ENCODE results near the gene SLC22A23.
"Not testable (repeated sequence)": the region's sequence is repeated elsewhere in the genome, so short reads cannot be mapped to it uniquely, and the experiment has no call there.

SLC22A23 gene

DNA sequence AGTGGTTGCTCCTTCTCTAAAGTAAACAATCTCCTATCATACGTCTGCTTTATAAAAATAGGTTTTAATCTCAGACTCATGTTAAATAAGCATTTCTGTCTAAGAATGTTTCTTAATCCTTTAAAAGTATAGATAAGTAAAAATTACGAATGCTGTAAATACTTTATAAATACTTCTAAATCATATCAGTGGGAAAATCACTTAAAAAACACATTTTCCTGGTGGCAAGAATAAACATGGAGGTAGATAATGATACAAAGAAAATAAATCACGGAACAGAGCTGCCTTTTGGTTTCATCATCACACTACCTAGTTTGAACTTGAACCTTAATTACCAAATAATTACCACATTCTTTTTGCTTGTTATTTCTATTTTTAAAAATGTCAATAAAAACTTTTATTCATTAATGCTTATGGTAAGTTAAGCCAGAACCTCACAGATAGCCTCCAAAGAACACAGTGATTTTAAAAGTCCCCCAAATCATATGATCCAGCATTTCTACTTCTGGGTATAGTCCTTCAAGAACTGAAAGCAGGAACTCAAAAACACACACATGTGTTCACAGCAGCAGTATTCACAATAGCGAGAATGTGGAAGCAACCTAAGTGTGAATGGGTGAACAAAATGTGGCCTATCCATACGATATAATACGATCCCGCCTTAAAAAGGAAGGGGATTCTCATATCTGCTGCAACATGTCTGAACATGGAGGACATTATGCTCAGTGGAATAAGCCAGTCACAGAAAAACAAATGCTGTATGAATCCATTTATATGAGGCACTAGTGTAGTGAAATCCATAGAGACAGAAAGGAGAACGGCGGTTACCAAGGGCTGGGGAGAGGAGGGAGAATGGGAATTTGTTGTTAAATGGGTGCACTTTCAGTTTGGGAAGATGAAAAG, 72.4 kb downstream of the SLC22A23 start:
- ATAC-seq = no peak

DNA sequence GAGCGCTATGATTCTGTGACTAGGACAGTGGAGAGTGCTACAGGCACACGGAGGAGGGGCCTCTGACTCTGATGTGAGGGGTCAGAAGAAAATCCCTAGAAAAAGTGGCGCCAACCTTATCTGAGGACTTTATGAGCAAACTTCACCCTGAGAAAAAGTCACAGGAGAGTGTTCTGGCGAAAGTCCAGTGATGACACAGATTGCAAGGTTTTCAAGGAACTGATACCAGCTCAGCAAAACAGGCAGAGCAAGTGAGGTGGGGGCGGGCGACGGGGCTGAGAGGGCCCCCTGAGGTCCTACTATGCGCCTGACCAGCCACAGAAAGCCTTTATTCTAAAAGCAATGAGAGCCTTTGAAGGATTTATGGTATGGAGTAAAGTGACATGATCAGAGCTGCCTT, 73.3 kb downstream of the SLC22A23 start:
- no peak for ATAC-seq

DNA sequence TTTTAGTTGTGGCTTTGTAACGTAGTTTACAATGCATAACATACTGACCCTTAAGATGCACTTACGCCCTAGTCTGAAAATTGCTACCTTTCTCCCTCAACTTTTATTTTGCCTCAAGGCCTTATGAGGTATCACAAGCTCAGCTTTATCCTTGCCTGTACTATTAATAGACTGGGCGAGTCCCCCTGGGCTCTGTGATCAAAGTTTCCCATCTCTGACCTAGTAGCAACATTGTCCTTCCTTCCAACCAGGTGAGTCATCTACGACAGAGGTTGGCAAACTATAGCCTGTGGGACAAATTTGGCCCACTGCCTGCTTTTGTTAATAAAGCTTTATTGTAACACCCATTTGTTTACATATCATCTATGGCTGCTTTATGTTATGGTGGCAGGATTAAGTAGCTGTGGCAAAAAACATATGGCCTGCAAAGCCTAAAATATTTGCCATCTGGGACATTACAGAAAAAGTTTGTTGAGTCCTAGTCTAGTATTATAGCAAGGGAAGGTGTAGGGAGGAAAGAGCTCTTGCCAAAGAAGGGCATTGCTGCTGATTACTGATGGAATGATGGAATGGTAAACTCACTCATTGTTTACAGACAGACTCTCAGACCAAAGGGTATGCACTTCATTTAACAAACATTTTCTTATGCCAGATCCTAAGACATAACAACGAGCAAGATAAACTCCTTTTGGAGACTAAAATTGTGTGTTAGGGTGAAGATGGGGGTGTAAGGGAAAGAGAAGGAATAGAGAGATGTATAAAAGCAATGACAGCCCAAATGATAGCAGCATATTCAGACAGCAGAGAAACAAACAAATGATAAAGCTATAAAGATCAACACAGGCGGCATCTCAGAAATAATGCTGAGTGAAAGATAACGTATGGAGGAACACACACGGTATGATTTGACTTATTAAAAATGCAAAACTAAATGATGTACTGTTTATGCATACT, 74.2 kb downstream of the SLC22A23 start:
- no peak for ATAC-seq

DNA sequence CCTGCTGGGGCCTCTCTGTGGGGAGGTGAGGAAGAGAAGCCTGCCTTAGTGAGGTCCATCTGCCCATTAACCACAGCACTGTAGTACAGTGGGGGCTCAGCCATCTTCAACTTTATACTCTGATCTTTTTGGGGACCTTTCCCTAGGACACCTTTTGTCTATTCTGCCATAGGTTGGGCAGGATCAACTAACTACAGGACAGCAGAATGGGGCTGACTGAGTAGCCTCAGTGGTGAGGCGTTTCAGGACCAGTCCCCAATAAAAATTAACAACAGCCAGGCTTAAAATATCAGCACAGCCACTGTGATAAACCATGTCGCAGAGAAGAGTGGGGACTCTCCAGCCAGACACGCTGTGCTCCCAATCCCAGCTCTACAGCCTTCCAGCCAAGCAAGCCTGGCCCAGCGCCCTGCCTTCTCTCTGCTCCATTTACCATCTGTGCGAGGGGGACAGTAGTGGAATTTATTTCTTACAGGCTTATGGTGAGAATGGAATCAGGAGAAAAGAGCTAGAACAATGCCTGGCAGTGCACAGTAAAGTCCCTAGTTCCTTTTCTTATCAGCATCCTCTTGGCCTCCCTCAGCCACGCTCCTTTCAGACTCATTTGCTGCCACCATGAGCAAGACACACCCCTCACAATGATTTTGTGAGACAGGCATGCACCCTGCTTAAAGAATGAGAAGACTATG, 75.5 kb downstream of the SLC22A23 start:
- no peak for ATAC-seq

DNA sequence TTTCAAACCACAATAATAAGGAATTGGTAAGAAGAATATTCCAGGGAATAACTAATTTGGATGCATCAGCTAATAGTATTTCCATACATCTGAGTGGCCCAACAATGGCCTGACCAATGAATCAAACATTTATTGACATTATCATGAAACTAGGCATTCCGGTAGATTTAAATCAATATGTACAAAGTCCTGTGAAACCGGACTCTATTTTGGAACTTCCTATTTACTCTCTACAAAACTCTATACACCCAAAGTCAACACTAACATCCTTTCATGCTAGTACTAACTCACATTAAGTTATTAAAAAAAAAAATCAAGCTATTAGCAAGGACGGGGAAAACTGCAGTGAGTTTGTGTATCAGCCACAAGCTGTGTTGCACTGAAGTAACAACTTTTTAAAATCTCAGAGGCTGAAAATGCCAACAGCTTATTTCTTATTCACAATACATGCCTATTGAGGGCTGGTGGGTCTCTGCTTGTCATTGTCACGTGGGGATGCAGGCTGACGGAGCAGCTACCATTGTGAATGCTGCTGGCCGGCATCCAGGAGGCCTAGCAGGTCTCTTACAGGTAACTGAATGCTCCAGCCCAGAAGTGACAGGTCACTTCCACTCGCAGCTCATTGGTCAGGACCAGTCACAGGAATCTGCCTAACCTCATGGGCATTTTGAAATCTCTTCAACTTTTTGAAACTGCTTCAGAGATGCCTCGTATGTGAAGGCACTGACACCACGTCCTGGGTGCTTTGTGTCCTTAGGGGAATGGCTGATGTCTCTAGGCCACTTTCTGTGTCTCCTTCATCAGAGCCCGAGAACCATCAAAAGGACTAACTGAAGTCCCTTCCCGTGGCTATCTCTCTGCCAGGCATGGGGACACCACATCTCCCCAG, 76.3 kb downstream of the SLC22A23 start:
- ATAC-seq = no peak

- no peak for ATAC-seq
Observed at GRCh38 chr6:3379482-3380060, 77.3 kb downstream of the SLC22A23 start.

DNA sequence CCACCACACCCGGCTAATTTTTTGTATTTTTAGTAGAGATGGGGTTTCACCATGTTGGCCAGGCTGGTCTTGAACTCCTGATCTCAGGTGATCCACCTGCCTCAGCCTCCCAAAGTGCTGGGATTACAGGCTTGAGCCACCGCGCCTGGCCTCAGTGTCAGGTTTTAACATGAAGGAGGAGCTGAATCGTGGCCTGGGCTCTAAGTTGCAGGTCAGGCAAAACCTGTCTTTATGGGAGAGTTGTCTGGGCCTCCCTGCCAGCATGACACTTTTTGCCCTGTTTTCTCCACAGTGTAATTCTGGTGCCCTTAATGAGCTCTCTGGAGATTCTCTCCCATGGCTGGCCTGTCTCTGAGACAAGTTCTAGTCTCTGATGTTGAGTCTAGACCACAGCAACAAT, 78.0 kb downstream of the SLC22A23 start:
- not testable (repeated sequence) for ATAC-seq

DNA sequence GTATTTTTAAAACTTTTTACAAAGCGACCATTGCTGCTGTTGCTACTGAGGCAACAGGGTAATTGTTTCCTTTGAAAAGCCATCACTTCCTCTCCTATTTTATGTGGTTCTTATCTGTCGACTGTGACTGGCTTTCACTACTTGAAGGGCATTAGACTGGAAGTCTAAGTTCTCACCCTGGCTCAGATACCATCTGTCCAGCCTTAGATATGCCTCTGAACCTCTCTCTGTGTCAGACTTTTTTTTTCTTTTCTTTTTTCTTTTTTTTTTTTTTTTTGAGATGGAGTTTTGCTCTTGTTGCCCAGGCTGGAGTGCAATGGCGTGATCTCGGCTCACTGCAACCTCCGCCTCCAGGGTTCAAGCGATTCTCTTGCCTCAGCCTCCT, 78.5 kb downstream of the SLC22A23 start:
- peak; percentile 38 to 41 for ATAC-seq

DNA sequence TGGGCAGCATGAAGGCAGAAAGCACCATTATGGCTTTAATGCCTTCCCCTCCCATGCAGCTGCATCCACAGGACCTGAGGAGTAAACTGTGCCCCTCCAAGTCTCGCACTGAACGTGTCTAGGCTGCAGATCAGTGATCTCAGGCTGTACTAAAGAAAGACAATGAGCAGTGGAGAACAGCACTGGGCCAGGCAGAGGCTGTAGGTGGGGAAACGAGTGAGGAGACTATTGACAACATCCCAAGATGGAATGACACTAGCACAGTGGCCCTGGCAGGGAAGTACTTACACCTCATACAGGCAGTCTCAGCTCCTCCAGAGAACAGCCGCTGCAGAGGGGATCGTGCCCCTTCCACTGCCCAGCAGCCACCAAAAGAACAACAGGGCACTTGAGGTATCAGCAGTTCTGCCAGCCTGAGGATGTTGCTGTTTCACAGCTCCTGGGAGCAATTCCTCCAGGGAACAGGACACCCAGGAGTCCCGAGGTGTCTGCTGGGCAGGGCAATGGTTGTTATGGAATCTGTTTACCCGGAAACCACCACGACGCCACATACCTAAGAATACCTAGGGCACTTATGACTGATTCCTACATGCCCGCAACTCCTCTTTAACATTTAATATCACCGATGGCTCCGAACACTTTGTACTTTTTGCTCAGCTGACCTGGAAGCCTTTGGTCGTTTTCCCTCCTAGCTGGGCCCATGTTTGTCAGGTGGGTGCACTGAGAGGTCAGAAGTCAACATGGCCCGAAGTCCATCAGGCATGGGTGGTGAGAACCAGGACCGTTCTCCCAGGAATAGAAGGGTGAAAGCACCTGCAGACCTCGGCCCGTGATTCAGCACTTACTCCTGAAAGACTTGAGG, 79.1 kb downstream of the SLC22A23 start:
- peak in 1 of 2 donors; percentile 33 for ATAC-seq

DNA sequence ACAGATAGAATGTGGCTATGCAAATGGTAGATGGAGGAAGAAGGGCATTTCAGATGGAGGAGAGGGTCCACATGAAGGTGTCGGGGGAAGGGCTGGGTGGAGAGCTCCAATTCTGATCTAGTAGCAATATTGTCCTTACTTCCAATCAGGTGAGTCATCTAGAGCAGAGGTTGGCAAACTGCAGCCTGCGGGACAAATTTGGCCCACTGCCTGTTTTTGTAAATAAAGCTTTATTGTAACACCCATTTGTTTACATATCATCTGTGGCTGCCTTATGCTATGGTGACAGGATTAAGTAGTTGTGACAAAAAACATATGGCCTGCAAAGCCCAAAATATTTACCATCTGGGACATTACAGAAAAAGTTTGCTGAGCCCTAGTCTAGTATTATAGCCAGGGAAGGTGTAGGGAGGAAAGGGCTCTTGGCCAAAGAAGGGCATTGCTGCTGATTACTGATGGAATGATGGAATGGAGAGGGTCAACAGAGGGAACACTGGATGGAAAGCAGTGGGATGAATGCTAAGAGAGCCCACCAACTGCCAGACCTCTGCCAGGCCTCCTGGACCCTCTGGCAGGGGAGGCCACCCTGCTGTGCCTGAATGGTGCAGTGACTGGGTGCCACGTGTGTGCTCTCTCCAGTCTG, 79.8 kb downstream of the SLC22A23 start:
- no peak for ATAC-seq

- ATAC-seq = no peak
Observed at GRCh38 chr6:3376064-3376463, 80.8 kb downstream of the SLC22A23 start.

DNA sequence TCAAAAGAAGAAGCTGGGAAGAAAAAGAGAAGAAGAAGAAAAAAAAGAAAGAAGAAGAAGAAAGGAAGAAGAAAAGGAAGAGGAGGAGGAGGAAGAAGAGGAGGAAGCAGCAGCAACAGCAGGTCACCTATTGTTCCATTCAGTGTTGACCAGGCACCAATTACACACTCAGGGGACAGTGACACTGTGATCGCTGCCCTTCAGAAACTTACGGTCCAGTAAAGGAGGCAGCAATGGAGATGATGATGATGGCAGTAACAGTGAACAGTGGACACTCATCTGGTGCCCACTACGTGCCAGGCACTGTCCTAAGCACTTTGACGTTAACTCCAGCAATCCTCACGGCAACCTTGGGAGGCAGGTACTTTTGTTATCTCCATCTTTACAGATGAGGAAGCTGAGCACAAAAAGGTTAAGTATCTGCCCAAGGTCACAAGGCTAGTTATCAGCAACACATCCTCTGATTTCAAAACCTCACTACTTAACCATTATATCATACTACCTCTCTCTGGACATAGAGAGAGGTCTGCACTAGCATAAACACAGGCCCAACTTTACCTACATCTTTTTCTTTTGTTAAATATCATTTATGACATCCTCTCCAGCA, 83.2 kb downstream of the SLC22A23 start:
- no peak for ATAC-seq

GRCh38 chr6:3372912-3373554, 83.8 kb downstream of the SLC22A23 start:
- no peak for ATAC-seq

DNA sequence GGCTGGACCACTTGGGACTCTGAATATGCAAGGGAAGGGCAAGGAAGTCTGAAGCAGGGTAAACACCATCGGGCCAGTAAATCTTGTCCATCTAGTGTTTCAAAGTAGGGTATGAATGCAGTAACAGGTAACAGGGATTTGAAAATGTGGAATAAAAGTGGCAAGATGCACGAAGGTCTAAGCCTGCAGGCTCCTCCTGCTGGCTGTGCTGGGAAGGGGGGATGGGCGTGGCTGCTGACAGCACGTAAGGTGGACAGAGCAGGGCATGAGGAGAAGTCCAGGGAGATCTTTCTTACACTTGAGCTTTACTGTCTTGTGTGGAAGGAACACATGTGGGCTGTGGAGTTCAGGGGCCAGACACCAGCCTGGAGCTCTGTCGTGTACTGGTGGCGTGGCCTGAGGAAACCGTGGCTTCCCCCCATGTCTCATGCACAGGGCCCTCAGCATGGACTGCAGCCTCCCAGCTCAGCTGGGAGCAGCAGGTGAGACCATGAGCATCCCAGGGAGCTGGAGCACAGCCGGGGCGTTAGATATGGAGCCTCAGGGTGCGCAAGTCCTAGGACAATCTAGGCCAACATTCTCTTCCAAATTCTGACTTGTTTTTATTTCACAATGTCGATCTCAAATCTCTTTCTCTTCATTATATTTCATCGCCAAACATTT, 84.5 kb downstream of the SLC22A23 start:
- ATAC-seq = no peak

DNA sequence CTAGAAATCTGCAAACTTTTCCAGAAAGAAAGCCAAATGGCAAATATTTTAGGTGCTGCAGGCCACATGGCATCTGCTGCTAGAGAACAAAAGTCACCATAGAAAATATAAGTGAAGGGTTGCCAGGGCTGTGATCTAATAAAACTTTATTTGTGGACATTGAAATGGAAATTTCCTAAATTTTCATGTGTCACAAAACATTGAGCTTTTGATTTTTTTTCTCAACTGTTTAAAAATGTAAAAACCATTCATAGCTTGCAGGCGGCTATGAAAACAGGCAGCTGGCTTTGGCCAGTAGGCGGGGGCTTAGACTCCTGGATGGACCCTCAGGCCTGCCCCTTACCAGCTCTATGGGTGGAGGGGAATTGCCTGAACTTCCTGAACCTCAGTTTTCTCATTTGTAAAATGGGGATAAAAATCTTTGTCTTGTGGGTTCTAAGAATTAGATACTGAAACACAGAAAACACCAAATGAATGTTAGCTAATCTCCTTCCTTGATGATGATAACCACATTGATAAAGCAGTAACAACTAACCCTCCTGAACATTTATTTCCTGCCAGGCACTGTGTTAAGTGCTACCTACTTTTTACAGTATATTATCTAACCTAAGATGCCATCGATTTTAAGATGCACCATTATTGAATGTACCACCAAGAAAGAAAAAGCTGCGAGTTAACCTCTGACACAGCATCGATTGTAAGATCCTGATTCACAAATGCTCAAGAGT, 85.5 kb downstream of the SLC22A23 start:
- ATAC-seq = no peak

GRCh38 chr6:3370361-3371221, 86.3 kb downstream of the SLC22A23 start:
- no peak for ATAC-seq

DNA sequence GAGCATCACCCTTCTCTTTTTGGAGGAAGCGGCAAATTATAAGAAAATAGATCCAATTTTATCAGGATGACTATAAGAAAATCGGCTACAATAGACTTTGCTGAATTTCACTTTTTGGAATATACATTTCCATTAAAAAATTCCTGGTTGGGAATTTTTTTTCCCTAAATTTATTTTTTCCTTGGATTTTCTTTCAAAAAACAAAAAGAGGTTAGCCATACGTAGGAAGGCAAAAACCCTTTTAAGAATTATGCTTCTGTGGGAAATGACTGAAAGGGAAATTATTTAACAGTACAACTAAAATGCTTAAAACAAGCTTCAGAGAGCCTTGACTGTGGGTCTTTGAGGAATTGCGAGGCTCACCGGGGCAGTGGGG, 86.9 kb downstream of the SLC22A23 start:
- ATAC-seq = no peak

Data from activated CD4-positive, CD25-positive, alpha-beta regulatory T cell treated with anti-CD3 and anti-CD28 coated beads, Interleukin-2, amount 50 U/mL, for 24 hours (primary cell).